PC-3 (cell line): ENCODE measurements around the gene ATP8A2.

Experiments used
- CTCF ChIP-seq: fragments of 300-600 bp; sonication (generic); conservative IDR thresholded peaks from 2 replicates; pipeline ENCODE4 v1.5.1; 2017; ENCODE audit warnings: antibody characterized with exemption, low read depth, mild to moderate bottlenecking, low read length
- EZH2phosphoT487 ChIP-seq: fragments of 300-600 bp; sonication (generic); IDR thresholded peaks from 2 replicates; pipeline ENCODE4 v1.6.1; 2018; ENCODE audit warnings: mild to moderate bottlenecking, antibody characterized with exemption, low read length, borderline replicate concordance

DNA sequence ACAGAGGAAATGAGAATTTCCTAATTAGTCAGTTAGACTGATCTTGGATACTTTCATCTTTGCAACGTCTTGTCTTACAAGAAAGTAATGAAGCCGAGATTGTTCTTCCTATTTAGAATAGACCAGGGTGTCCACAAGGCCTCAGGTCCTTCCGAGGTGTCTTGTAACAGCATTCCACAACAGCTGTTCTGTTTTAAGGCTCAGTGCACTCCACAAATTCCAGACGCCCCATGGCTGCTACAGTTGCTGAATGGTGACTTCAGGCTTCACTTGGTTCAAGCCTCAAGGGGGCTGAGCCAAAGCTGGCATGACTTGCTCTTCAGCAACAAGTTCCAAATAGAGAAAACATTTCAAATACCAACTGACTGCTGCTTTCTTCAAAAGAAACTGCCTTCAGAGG, 536.6 kb downstream of the ATP8A2 start:
- TF ChIP-seq CTCF: no peak
- TF ChIP-seq EZH2phosphoT487: no peak
